HG02884 (cell line): ENCODE measurements around the gene ELL2.
"Not testable (repeated sequence)": the region's sequence is repeated elsewhere in the genome, so short reads cannot be mapped to it uniquely, and the experiment has no call there.

Experiments
- ATAC-seq: cut with Tn5 transposase; IDR thresholded peaks from one replicate; pipeline ENCODE4 v1.9.1; 2021; ENCODE audit warnings: mild to moderate bottlenecking, moderate library complexity; ENCODE audit not compliant: unreplicated experiment

The ELL2 gene

GRCh38 chr5:95931079-95931833 is 30.4 kb downstream of the ELL2 start:
- ATAC-seq, result no peak

- ATAC-seq, result no peak
These were observed 31.3 kb downstream of the ELL2 start for GRCh38 chr5:95930141-95930930.

- ATAC-seq, result no peak
These were observed 32.9 kb downstream of the ELL2 start for GRCh38 chr5:95928724-95929253.

GRCh38 chr5:95927927-95928723 is 33.5 kb downstream of the ELL2 start:
- ATAC-seq, result peak; percentile 42

GRCh38 chr5:95927300-95927699 is 34.4 kb downstream of the ELL2 start:
- not testable (repeated sequence) for ATAC-seq

- ATAC-seq, result peak; percentile 45
These were observed 35.7 kb downstream of the ELL2 start for GRCh38 chr5:95925939-95926338.

GRCh38 chr5:95925378-95925744 is 36.3 kb downstream of the ELL2 start:
- no peak for ATAC-seq

GRCh38 chr5:95924720-95925377 is 36.8 kb downstream of the ELL2 start:
- ATAC-seq, result no peak

GRCh38 chr5:95923918-95924544 is 37.6 kb downstream of the ELL2 start:
- ATAC-seq, result peak; percentile 29

- ATAC-seq, result no peak
These were observed 38.9 kb downstream of the ELL2 start for GRCh38 chr5:95922798-95923197.

- no peak for ATAC-seq
These were observed 40.1 kb downstream of the ELL2 start for GRCh38 chr5:95921501-95921900.

- no peak for ATAC-seq
These were observed 40.8 kb downstream of the ELL2 start for GRCh38 chr5:95920822-95921221.

GRCh38 chr5:95919658-95920057 is 42.0 kb downstream of the ELL2 start:
- ATAC-seq, result no peak

GRCh38 chr5:95918421-95919006 is 43.1 kb downstream of the ELL2 start:
- no peak for ATAC-seq

GRCh38 chr5:95917207-95917606 is 44.4 kb downstream of the ELL2 start:
- ATAC-seq, result no peak

- no peak for ATAC-seq
These were observed 45.0 kb downstream of the ELL2 start for GRCh38 chr5:95916687-95917085.

- ATAC-seq, result peak; percentile 54
These were observed 45.5 kb downstream of the ELL2 start for GRCh38 chr5:95915999-95916686.

- no peak for ATAC-seq
These were observed 48.0 kb downstream of the ELL2 start for GRCh38 chr5:95913663-95914062.

- no peak for ATAC-seq
These were observed 49.6 kb downstream of the ELL2 start for GRCh38 chr5:95912029-95912428.
